ENCODE data around the gene BRMS1. TPM values are rescaled to one million over a fixed set of nuclear protein-coding genes. Genes with fewer than 3 reads are reported as not detected.
"Not testable (repeated sequence)": the region's sequence is repeated elsewhere in the genome, so short reads cannot be mapped to it uniquely, and the experiment has no call there.

The BRMS1 gene
- total RNA-seq, 1 donor from 2014 or later, result 32.1 TPM

GRCh38 chr11:66314186-66314501 lies 30.8 kb downstream of the BRMS1 start:
- peak overlapping the region; percentile 84 for H3K27ac ChIP-seq
- peaks cover 30% of the 10 kb centered on the region for H3K4me1 ChIP-seq
- no peak for TF ChIP-seq CTCF (IDR thresholded peaks at IDR 0.05)
- H3K27me3 ChIP-seq, result no peaks in the 10 kb centered on the region
- peak overlapping the region; percentile 65 for H3K4me3 ChIP-seq
- intact Hi-C loops (cut with DNase I), result loop anchor here (10.0 kb wide), 1 partner anchor 71 kb away; no protein-coding TSS in a partner anchor
- ATAC-seq (no peak), DNase-seq (no peak)
- no peaks in the 10 kb centered on the region for H3K9me3 ChIP-seq
- no peaks in the 10 kb centered on the region for H3K36me3 ChIP-seq

- Histone ChIP-seq H3K9me3 (no peaks in the 10 kb centered on the region), H3K36me3 (no peaks in the 10 kb centered on the region), H3K27ac (peak overlapping the region; percentile 84), H3K4me3 (peak overlapping the region; percentile 65), H3K4me1 (peaks cover 26% of the 10 kb centered on the region), H3K27me3 (no peaks in the 10 kb centered on the region)
- intact Hi-C loops (cut with DNase I), result loop anchor here (10.0 kb wide), 1 partner anchor 71 kb away; no protein-coding TSS in a partner anchor
- ATAC-seq (no peak), DNase-seq (peak; percentile 63)
- peak; percentile 5 for TF ChIP-seq CTCF (IDR thresholded peaks at IDR 0.05)
These were observed 31.4 kb downstream of the BRMS1 start for GRCh38 chr11:66313321-66314185.

- no peaks in the 10 kb centered on the region for H3K9me3 ChIP-seq
- H3K27ac ChIP-seq, result peak overlapping the region; percentile 84
- DNase-seq, result peak; percentile 100
- no peak for TF ChIP-seq CTCF (IDR thresholded peaks at IDR 0.05)
- ATAC-seq, result peak; percentile 90
- intact Hi-C loops (cut with DNase I), result loop anchor here (10.0 kb wide), 1 partner anchor 72 kb away; no protein-coding TSS in a partner anchor
- no peaks in the 10 kb centered on the region for H3K36me3 ChIP-seq
- peaks cover 18% of the 10 kb centered on the region for H3K4me1 ChIP-seq
- peak overlapping the region; percentile 65 for H3K4me3 ChIP-seq
- H3K27me3 ChIP-seq, result no peaks in the 10 kb centered on the region
These were observed 32.2 kb downstream of the BRMS1 start for GRCh38 chr11:66312549-66313320.

- Histone ChIP-seq H3K27ac (peak overlapping the region; percentile 82), H3K4me3 (peak overlapping the region; percentile 65), H3K36me3 (no peaks in the 10 kb centered on the region), H3K9me3 (no peaks in the 10 kb centered on the region), H3K4me1 (peaks cover 11% of the 10 kb centered on the region), H3K27me3 (no peaks in the 10 kb centered on the region)
- TF ChIP-seq CTCF (IDR thresholded peaks at IDR 0.05), result peak; percentile 88
- peak; percentile 84 for ATAC-seq
- peak; percentile 96 for DNase-seq
- intact Hi-C loops (cut with DNase I), result loop anchor here (10.0 kb wide), 1 partner anchor 73 kb away; no protein-coding TSS in a partner anchor
These were observed 32.8 kb downstream of the BRMS1 start for GRCh38 chr11:66311965-66312548.

GRCh38 chr11:66311470-66311964 lies 33.4 kb downstream of the BRMS1 start:
- no peak for ATAC-seq
- peak overlapping the region; percentile 65 for H3K4me3 ChIP-seq
- intact Hi-C loops (cut with DNase I), result loop anchor here (10.0 kb wide), 1 partner anchor 73 kb away; no protein-coding TSS in a partner anchor
- H3K4me1 ChIP-seq, result peaks cover 8% of the 10 kb centered on the region
- H3K9me3 ChIP-seq, result no peaks in the 10 kb centered on the region
- DNase-seq, result no peak
- no peaks in the 10 kb centered on the region for H3K36me3 ChIP-seq
- TF ChIP-seq CTCF (IDR thresholded peaks at IDR 0.05), result no peak
- peak overlapping the region; percentile 82 for H3K27ac ChIP-seq
- no peaks in the 10 kb centered on the region for H3K27me3 ChIP-seq

- H3K27ac ChIP-seq, H3K4me1 ChIP-seq, ATAC-seq, H3K27me3 ChIP-seq, DNase-seq, H3K36me3 ChIP-seq, H3K4me3 ChIP-seq, H3K9me3 ChIP-seq: not testable (repeated sequence)
- intact Hi-C loops (cut with DNase I), result loop anchor here (10.0 kb wide), 1 partner anchor 74 kb away; no protein-coding TSS in a partner anchor
These were observed 34.0 kb downstream of the BRMS1 start for GRCh38 chr11:66310803-66311440.

Measured in upper lobe of right lung (tissue), 1 donor.